DOHH2 (cell line): ENCODE measurements around the gene TMTC1.

Experiments used
- H3F3A ChIP-seq: fragments of 200-600 bp; sonication (generic), shearing (Covaris generic); 2 replicates; pipeline ENCODE4 v1.6.0; 2016; ENCODE audit warnings: antibody characterized with exemption, mild to moderate bottlenecking; ENCODE audit not compliant: control insufficient read depth, insufficient read depth
- H3K27ac ChIP-seq: fragments of 200-600 bp; sonication (generic); 2 replicates; pipeline ENCODE4 v1.5.1; 2014; ENCODE audit warnings: low read depth, mild to moderate bottlenecking, low read length, moderate library complexity
- H3K27me3 ChIP-seq: fragments of 200-600 bp; sonication (generic); 2 replicates; pipeline ENCODE4 v1.6.1; 2014; ENCODE audit warnings: mild to moderate bottlenecking, low read length, mixed read lengths; ENCODE audit not compliant: control insufficient read depth
- H3K36me3 ChIP-seq: fragments of 200-600 bp; sonication (generic); 2 replicates; pipeline ENCODE4 v1.6.1; 2014; ENCODE audit warnings: mild to moderate bottlenecking, low read length, moderate library complexity, mixed read lengths; ENCODE audit not compliant: control insufficient read depth
- H3K4me1 ChIP-seq: fragments of 200-600 bp; sonication (generic); 2 replicates; pipeline ENCODE4 v1.6.1; 2014; ENCODE audit warnings: mild to moderate bottlenecking, low read length, mixed read lengths; ENCODE audit not compliant: control insufficient read depth
- H3K4me2 ChIP-seq: fragments of 200-600 bp; sonication (generic); 2 replicates; pipeline ENCODE4 v1.6.0; 2014; ENCODE audit warnings: mild to moderate bottlenecking, low read length, moderate library complexity
- H3K4me3 ChIP-seq: fragments of 200-600 bp; sonication (generic); 2 replicates; pipeline ENCODE4 v1.5.1; 2014; ENCODE audit warnings: mild to moderate bottlenecking, low read length, mixed read lengths
- H3K79me2 ChIP-seq: fragments of 200-600 bp; sonication (generic); 2 replicates; pipeline ENCODE4 v1.6.1; 2014; ENCODE audit warnings: mild to moderate bottlenecking, low read length, mixed read lengths; ENCODE audit not compliant: control insufficient read depth
- H3K9me2 ChIP-seq: fragments of 200-600 bp; sonication (generic); replicated peaks from 2 replicates; pipeline ENCODE4 v1.6.1; 2014; ENCODE audit warnings: mild to moderate bottlenecking, low read length, mixed read lengths; ENCODE audit not compliant: control insufficient read depth
- H3K9me3 ChIP-seq: fragments of 200-600 bp; sonication (generic); 2 replicates; pipeline ENCODE4 v1.6.1; 2014; ENCODE audit warnings: antibody characterized with exemption, low read length, mixed read lengths; ENCODE audit not compliant: control insufficient read depth, insufficient read depth
- H4K20me1 ChIP-seq: fragments of 200-600 bp; sonication (generic); 2 replicates; pipeline ENCODE4 v1.6.0; 2014; ENCODE audit warnings: low read depth, mild to moderate bottlenecking, antibody characterized with exemption, low read length, moderate library complexity; ENCODE audit not compliant: control insufficient read depth, insufficient read depth
- EZH2phosphoT487 ChIP-seq: fragments of 200-600 bp; sonication (generic); IDR thresholded peaks from 2 replicates; pipeline ENCODE4 v1.6.1; 2017; ENCODE audit warnings: borderline replicate concordance, mild to moderate bottlenecking, antibody characterized with exemption, low read length, moderate library complexity, mixed read lengths
- TF ChIP-seq, protein P1 (sequence below): fragments of 200-600 bp; sonication (generic); IDR thresholded peaks from one replicate; pipeline ENCODE4 v1.5.1; 2014; ENCODE audit warnings: antibody characterized with exemption, mild to moderate bottlenecking, low read depth, low read length; ENCODE audit not compliant: poor library complexity, severe bottlenecking

TMTC1 gene

DNA sequence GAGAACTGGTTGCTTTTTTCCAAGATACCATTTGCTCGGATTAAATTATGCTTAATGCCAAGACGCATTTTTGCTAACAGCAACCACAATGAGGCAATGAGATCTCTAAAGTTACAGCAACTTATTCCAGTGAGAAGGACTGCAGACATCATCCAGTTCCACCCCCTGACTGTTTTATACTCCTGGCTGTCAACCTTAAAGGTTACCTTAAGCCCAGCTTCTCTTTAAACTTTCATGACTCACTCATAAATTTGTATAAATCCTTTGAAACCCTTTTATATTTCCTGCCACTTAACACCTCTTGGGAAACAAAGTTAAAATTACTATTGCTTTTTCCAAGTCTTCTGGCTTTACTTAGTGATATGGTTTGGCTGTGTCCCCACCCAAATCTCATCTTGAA lies 80.2 kb downstream of the TMTC1 start:
- H4K20me1 ChIP-seq: no peaks in the 10 kb centered on the region
- no peak overlapping the region for H3K4me2 ChIP-seq
- no peaks in the 10 kb centered on the region for H3K9me3 ChIP-seq
- no peaks in the 10 kb centered on the region for H3K79me2 ChIP-seq
- H3K4me1 ChIP-seq: no peaks in the 10 kb centered on the region
- TF ChIP-seq, protein P1, sequence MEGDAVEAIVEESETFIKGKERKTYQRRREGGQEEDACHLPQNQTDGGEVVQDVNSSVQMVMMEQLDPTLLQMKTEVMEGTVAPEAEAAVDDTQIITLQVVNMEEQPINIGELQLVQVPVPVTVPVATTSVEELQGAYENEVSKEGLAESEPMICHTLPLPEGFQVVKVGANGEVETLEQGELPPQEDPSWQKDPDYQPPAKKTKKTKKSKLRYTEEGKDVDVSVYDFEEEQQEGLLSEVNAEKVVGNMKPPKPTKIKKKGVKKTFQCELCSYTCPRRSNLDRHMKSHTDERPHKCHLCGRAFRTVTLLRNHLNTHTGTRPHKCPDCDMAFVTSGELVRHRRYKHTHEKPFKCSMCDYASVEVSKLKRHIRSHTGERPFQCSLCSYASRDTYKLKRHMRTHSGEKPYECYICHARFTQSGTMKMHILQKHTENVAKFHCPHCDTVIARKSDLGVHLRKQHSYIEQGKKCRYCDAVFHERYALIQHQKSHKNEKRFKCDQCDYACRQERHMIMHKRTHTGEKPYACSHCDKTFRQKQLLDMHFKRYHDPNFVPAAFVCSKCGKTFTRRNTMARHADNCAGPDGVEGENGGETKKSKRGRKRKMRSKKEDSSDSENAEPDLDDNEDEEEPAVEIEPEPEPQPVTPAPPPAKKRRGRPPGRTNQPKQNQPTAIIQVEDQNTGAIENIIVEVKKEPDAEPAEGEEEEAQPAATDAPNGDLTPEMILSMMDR: no peak
- no peak for TF ChIP-seq EZH2phosphoT487
- no peaks in the 10 kb centered on the region for H3F3A ChIP-seq
- no peaks in the 10 kb centered on the region for H3K36me3 ChIP-seq
- H3K9me2 ChIP-seq: no peaks in the 10 kb centered on the region
- H3K4me3 ChIP-seq: no peak overlapping the region
- H3K27me3 ChIP-seq: no peaks in the 10 kb centered on the region
- H3K27ac ChIP-seq: no peak overlapping the region

DNA sequence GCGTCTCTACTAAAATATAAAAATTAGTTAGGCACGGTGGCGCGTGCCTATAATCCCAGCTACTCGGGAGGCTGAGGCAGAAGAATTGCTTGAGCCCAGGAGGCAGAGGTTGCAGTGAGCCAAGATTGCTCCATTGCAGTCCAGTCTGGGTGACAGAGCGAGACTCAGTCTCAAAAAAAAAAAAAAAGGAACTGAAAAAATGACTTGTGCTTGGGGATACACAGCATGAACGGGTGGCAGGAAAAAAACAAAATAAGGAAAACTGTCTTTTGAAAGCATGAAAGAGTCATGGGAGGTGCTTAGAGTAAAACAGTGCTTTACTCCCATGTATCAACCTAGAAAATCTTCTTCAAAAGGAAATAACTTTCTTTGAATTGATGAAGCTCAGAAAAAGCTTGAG lies 80.8 kb downstream of the TMTC1 start:
- Histone ChIP-seq H3K27ac (no peak overlapping the region), H3K27me3 (no peaks in the 10 kb centered on the region), H3F3A (no peaks in the 10 kb centered on the region), H3K79me2 (no peaks in the 10 kb centered on the region), H3K4me2 (no peak overlapping the region), H4K20me1 (no peaks in the 10 kb centered on the region), H3K4me1 (no peaks in the 10 kb centered on the region), H3K4me3 (no peak overlapping the region), H3K36me3 (no peaks in the 10 kb centered on the region), H3K9me3 (no peaks in the 10 kb centered on the region), H3K9me2 (no peaks in the 10 kb centered on the region)
- TF ChIP-seq, protein P1: no peak
- no peak for TF ChIP-seq EZH2phosphoT487

DNA sequence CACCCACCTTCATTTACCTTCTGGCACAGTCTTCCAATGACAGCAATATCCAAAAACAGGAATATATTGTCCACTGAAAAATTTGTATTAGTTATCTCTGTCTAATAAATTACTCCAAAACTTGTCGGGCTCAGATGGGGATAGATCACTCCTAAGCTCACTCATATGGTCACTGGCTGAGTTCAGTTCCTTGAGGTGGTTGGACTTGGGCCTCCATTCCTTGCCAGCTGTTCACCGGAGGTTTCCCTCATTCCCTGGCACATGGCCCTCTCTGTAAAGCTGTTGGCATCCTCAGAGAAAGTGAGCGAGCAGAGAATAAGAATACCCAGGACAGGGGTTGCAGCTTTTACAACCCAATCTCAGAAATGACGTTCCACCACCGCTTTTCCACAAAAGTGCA lies 81.5 kb downstream of the TMTC1 start:
- TF ChIP-seq EZH2phosphoT487: no peak
- TF ChIP-seq, protein P1: no peak
- Histone ChIP-seq H3K9me2 (no peaks in the 10 kb centered on the region), H3K27ac (no peak overlapping the region), H3K4me1 (no peaks in the 10 kb centered on the region), H3K36me3 (no peaks in the 10 kb centered on the region), H3K4me3 (no peak overlapping the region), H3K27me3 (no peaks in the 10 kb centered on the region), H3K9me3 (no peaks in the 10 kb centered on the region), H3K4me2 (no peak overlapping the region), H3F3A (no peaks in the 10 kb centered on the region), H4K20me1 (no peaks in the 10 kb centered on the region), H3K79me2 (no peaks in the 10 kb centered on the region)
